ENCODE results near the gene GRIK4. TPM values are rescaled to one million over a fixed set of nuclear protein-coding genes. Genes with fewer than 3 reads are reported as not detected.

Gene GRIK4
- total RNA-seq, 1 experiment from 2014 or later = not detected

DNA sequence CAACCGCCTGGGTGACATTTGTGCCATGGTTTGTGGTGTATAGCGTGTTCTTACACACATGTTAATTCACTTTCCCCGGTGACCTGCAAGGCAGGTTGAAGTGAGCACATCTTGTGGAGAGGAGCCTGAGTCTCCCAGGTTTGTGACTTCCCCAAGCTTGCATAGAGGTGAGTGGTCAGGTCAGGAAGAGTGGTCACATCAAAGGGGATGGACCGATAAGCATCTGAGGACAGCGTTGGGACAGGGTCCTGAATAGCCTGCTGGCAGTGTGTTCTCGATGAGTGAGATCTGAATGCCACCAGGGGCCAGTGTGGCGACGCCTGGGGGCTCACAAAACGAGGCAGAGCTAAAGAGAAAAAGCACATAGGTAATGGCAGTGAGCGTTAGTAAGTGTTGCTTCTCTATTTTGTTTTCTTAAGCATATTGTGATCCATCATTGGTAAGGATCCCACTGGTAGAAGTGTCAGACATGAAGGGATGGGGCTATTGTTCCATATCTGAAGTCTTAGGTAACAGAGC, 154.6 kb downstream of the GRIK4 start:
- peak; percentile 10 for DNase-seq (ENCODE audit: low spot score)

DNA sequence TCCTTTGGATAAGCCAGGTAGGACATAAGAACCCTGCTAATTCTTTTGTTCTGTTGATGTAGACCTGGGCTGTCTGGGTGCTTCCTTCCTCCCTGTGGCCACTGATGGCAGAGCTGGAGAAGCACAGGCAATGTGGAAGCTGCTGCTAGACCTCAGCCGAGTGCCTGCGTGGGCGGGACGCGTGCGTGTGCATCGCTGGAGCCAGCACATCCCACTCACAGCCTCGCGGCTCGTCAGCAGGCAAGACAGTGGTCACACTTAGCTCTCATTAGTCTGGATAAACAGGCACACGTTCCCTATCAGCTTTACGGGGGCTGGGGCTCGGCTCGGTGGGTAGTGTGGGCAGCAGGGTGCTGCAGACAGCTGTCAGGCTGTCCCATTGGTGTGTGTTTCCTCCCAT, 155.7 kb downstream of the GRIK4 start:
- no peak for DNase-seq (ENCODE audit: low spot score)

DNA sequence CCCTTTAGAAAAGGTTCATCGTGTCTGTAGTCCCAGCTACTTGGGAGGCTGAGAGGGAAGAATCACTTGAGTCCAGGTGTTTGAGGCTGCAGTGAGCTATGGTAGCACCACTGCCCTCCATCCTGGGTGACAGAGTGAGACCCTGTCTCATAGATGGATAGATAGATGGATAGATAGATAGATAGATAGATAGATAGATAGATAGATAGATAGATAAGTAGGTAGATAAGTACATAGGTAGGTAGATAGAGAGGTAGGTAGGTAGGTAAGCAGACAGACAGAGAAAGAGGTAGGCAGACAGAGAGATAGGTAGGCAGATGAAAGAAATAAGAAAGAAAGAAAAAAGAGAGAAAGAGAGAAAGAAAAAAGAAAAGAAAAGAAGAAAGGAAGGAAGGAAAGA, 156.4 kb downstream of the GRIK4 start:
- no peak for DNase-seq (ENCODE audit: low spot score)

DNA sequence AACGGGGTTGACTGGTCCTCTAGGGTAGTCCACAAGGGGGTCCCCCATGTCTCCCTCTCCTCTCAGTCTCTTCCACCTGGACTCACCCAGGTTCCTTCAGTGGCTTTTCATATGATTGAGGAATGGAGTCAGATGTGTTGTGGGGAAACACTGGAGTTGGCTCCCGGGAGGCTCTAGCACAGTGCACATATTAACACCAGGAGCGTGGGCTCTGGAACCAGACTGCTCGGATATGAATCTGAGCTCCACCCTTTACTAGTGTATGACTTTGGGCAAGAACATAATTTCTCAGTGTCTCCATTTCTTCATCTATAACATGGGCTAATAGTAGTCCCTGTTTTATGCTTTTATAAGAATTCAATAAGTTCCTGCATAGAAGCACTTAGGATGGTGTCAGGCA, 157.0 kb downstream of the GRIK4 start:
- no peak for DNase-seq (ENCODE audit: low spot score)

DNA sequence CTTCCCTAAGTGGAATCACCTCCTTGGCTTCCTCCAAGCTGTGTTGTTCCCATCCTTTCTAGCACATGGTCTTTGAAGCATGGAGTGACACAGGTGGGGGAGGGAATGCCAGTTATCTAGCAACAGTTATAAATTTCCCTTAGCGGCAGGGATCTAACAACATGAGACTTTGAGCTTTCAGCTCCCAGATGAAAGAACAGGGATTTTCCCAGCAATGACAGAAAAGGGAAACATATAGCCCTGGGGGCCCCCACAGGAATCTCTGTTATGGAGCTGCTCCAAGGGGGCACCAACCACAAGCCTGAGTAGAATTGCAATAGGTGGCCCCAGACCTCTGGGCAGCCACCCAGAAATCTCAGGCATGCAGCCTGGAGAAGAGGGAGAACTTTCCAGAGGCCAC, 163.0 kb downstream of the GRIK4 start:
- no peak for DNase-seq (ENCODE audit: low spot score)

DNA sequence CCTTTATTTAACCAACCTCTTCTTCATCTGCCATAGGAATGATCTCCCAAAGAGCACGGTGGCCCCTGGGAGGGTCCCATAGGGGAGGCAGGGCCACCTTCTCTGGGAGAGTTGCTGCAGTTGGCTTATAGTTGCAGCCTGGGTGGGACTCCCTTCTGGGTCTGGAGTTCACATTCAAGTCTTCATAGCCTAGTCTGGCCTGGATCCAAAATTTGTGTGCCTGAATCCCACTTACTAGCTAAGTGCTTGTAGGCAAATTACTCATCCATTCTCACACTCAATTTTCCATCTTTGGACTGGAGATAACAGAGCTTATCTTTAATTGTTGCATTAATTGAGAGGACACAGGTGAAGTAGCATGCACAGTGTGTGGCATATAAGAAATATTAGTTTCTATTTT, 163.6 kb downstream of the GRIK4 start:
- no peak for DNase-seq (ENCODE audit: low spot score)

DNA sequence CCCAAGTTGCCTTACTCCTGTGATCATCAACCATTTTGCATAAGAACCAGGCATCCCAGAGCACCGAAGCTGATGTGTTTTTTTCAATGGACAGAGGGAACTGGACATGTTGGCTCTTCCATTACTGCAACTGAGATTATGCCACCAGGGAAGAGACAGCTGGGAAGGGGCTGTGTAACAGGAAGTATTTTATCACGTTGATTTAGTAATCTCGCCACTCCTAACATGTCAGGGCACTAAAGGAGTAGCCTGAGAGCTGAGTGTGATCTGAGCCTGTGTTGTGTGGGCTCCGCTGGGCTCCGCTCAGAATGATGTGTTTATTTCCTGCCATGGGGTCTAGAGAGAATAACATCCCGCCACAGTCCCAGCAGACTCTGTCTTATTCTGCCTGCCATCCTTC, 165.4 kb downstream of the GRIK4 start:
- no peak for DNase-seq (ENCODE audit: low spot score)

DNA sequence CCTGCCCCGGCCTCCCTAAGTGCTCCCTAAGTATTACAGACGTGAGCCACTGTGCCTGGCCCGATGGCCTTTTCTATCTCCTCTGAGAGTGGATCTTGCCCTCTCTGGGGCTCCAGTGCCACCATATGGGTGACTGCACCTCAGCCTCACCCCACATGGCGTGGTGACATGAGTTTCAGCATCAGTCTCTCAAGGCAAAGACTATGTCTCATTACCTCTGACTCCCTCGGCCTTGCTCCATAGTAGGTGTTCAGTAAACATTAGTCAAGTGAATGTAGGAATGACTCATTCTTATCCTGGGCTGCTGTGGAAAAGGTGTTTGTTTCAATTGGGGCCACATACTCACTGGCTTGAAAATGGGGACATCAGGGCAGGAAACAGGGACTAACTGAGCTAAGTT, 168.8 kb downstream of the GRIK4 start:
- DNase-seq (ENCODE audit: low spot score) = no peak

DNA sequence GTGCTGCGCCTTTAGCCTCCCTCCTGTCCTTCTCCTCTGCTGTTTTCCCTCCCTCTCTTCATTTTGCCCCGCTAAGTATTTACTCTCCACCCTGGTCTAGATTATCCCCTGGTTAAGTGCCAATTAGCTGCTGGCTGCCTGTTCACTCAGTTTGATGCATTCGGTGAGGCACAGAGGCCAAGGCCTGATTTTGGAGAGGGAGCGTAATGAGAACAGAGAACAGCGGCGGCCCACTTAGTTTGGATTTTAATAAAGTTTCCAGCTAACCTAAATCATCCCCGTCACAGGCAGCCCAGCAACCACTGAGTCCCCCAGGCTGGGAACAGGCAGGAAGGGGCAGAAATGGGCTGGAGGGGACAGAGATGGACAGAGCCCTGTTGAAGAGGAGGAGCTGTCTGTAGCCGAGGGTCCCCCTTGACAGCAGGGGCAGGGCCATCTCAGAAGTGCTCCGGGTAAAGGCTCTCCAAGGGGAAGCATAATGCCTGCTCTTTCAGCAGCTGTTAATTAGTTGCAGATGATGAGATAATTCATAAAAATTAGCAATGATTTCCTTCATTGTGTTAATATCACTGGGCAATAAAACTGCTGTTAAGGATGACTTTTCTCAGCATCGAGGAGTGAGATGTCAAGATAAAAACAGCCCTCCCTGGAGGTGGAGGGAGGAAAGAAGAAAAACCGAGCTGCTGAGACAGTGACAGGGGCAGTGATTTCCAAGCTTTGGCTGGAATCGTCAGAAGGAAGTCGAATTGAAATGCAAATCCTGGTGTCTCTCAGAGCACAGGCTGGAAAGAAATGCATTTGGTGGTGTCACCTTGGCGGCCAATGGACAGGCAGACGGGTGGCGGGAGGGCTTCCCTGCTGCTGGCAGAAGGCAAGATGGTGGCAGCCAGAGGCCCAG, 170.1 kb downstream of the GRIK4 start:
- no peak for DNase-seq (ENCODE audit: low spot score)

DNA sequence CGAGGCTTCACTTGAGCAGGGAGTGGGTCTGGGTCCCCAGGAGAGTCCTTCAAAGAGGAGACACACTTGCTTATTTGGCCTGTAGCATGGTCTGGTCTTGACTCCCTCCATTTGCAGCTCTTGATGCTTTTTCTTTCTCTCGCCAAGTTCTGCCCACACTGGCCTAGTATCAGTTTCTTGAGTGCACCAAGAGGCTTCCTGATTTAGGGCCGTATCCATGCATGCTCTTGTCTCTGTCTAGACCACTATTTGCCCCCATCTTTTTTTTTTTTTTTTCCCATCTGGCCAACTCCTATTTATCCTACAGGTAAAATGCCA, 170.7 kb downstream of the GRIK4 start:
- no peak for DNase-seq (ENCODE audit: low spot score)

DNA sequence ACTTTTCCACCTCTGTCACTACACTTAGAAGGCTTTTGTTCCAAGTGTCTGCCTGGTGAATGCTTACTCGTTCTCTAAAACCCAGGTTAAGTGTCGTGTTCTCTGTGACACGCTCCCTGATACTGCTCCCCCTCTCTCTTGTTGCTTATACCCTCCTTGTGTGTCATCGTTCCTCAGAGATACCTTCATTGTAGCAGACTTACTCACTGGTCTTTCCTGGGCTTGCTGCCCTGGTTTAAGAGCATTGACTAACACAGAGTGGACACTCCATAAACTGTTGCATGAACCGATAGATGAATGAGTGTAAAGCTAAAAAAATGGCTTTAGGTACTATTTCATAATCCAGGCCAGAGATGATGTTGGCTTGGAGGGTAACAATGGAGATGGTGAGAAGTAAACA, 171.3 kb downstream of the GRIK4 start:
- no peak for DNase-seq (ENCODE audit: low spot score)

DNA sequence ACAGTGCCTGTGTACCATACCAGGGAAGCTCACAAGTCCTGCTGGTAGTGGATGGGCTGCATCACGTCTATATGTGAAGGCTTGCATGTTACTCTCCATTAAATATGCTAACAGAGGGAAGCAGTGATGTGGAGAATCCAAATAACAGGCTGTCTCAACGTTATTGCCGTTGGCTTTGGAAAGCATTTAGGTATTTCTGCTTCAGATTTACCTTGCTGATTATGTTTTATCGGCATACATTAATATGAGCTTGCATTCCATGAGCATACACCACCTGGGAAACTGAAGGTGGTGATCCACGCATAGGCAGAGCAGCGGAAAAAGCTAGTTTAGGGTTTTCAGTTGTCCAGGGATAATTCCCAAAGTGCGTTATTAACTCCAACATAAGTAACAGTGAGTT, 175.0 kb downstream of the GRIK4 start:
- no peak for DNase-seq (ENCODE audit: low spot score)

DNA sequence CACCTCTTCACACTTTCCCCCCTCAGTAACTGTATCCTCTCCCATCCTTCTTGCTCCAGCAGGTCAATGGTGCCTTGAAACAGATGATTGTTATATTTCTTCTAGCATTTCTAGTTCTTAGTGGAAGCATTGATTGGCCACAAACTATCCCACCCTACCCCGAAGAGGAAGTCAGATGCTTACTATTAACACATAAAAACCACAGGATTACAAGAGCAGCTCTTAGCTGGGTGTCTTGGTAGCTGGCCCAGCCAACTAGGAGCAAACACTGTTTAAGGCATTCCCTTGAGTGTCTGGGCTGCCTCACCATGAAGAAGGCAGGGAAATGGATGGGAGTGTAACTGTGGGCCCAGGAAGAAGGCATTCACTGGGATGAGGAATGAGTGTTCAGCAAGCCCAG, 176.6 kb downstream of the GRIK4 start:
- DNase-seq (ENCODE audit: low spot score) = no peak

DNA sequence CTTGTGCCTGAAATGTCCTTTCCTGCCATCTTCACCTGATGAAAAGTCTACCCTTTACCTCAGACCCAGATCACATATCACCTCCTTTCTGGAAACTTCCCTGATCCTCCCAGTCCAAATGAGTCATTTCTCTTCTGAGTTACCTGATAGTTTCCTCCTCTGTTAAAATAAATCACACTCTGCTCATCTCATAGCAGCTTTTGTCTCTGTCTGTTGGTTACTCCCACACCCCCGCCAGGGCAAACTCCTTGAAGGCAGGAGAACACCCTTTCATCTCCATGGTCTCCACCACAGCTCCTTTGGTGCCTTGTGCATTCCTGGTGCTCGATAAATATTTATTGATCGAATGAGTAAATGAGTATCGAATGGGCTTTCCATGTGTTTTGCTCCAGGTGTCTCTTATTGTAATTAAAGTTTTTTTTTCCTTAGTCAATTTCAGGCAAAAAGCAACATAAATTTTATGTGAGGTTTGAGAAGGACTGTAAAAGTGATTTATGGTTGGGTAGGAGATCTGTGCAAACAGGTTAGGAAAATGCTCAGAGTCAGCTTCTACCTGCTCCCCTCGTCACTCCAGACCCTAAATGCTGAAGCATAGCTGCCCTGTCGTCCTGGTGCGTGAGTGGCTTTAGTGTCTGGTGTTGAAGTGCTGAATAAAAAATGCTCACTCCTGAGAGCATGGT, 178.2 kb downstream of the GRIK4 start:
- DNase-seq (ENCODE audit: low spot score) = no peak

DNA sequence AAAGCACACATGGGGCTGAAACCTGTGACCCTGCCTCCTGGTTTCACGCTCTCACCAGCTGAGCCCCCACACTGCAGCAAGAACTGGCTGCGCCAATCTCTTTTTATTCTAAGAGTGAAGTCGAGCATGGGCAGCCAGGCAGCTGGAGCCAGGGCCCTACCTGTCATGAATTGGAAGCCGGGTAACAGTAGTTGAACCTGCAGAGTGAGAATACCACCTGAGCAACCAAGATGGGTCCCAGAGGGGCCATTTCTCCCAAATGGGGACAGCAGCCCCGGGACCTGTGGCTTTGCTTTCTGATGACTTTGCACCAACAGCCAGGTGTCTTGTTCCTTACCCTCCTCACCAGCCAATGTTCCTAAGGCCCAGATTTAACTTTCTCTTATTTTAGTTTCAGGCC, 178.9 kb downstream of the GRIK4 start:
- DNase-seq (ENCODE audit: low spot score) = no peak

DNA sequence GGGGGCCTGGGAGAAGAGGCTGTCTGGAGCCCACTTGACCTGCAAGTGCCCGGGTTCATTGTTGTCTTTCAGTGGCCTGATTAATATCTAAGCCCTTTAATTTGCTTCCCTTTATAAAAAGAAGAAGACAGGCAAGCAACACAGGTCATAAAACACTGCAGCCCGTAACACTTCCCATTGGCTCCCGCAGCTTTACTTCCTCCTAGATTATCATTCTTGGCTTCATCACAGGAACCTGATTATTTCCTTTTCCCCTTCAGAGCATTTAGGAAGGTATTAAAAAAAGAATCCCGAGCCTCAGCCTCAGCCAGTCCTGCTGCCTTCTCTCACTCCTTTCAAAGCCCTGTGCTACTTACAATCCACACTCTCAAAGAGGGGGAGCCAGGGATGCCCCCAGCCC, 183.2 kb downstream of the GRIK4 start:
- DNase-seq (ENCODE audit: low spot score) = no peak

DNA sequence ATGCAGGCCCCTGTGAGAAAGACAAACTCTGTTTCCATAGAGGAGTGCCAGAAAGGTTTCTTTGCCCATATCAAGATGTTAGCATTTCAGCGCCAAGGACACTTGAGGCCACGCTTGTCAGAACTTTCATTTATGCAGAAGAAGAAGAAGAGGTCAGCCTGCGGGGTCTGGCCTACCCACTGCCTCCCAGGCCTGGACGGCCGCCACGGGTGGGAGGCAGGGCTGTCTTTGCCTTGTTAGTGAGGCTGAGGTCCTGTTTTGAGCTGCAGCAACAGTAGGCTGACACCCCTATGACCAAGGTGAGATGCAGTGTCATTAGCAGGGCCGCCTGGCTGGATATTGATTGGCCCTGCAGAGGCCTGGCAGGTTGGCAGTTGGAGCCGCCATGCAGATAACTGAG, 183.9 kb downstream of the GRIK4 start:
- DNase-seq (ENCODE audit: low spot score) = no peak

DNA sequence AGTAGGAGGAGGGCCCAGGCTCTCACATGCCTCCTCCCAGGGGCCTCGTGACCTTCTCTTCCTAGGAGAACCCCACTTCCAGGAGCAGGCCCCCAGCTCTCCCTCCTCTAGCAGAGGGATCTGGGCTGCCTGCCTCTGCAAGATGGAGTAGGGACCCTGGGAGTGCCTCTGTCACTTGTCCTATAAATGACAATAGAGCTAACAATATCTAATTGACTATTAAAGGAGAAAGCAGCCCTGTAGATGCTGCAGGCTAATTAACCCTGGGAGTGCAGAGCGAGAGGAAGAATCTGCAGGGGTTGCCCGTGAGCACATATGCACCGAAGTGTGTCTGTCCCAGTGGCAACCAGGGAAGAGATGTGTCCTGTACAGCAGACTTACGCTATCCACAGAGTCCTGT, 184.4 kb downstream of the GRIK4 start:
- no peak for DNase-seq (ENCODE audit: low spot score)

DNA sequence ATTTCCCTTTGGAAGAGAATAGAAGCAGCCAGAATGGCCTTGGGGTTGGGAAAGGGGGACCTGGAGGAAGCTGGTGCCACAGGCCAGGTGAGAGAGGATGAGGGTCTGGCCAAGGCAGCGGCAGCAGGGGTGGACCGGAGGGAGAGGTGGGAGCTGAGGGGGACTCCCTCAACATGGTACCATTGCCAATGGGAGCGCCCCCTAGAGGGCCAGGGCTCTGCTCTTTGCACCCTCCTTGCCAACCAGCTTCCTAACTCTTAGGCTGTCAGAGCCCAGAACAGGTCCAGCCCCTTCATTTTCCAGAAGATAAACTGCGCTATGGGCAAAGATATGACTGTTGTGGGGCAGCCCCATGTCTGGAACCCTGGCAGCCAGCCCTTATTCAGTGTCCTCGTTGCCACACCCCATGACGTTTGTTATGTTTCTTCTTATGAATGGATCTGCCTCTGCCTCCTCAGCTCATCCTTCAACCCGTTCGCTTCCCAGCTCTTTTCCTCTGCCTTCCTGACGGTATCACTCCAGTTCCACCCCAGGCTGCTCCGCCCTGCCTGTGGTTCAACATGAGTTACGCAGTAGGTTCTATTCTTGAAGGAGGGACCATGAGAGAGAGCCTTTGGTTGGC, 185.2 kb downstream of the GRIK4 start:
- DNase-seq (ENCODE audit: low spot score) = no peak

DNA sequence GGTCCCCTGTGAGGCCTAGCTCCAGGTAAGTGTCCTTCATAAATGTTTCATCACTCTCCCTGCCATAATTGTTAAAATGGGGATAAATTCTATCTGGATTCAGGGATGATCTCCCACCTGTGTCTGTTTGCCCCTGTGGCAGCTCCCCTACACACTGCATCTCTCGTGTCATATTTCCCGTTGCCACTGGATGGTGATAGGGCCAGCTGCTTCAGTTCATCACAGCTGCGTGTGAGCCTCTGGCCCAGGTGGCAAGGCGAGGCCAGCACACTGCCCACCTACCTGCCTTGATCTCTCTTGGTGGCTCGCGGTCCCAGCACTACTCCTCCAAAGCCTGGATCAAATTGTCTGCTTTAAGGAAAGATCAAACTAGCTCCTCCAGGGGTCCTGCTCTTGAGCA, 187.4 kb downstream of the GRIK4 start:
- no peak for DNase-seq (ENCODE audit: low spot score)

DNA sequence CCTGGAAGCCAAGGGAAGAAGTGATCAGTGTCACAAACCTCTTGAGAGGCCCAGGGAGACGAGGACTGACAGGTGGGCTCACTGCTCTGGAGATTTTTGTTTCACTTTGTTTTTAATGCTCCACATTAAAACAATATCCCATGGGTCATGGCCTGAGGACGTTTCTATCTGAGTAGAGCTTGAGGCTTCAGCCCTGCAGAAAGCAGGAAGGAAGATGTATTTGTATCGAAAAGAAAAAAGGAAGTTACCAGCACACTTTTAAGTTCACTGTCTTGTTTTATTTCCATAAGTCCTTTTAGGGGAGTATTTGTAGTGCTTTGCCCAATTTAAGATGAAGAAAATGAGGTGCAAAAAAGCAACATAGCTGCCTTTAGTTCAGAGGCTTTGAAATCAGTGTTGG, 191.1 kb downstream of the GRIK4 start:
- no peak for DNase-seq (ENCODE audit: low spot score)

DNA sequence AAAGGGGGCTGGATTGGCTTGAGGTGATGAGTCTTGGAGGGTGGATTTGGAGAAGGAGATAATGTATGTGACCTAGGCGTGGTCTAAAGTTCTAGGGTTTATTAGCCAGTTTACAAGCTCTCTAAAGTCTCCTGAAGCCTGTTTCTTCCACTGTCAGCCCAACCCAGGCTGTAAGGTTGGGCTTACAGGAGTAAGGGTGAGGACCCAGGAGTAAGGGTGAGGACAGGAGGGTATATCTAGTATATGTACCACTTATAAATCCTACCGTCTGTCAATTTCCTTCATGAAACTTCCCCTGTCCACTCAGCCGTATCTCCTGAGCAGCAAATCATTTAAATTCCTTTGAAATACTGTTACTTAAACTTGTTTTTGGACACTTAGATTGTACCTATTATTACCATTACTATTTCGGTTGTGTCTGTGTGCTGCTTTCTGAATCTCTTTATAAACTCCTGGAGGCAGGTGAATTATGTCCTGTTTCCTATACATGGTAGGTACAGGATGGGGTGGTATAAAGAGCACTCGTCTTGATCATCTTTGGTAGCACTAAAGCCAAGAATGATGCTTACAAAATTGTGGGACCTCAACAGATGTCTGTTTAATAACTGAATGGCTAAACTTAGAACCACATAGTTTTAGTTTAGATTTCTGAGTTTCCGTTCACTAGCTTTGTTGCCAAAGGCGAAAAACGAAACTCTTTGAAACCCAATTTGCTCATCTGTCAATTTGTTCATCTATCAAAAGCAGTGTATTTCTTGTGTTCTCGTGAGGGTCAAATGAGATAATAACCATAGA, 192.0 kb downstream of the GRIK4 start:
- DNase-seq (ENCODE audit: low spot score) = no peak
